Erythroblast (primary cell): ENCODE measurements around the gene ST6GAL1.
"Not testable (repeated sequence)": the region's sequence is repeated elsewhere in the genome, so short reads cannot be mapped to it uniquely, and the experiment has no call there.

ENCODE experiments used
- GATA1 ChIP-seq: IDR thresholded peaks from 2 replicates; pipeline ENCODE4 v1.6.1; 2011; ENCODE audit warnings: low read depth, mild to moderate bottlenecking, control low read depth, low read length, moderate library complexity
- POLR2A ChIP-seq: IDR thresholded peaks from 2 replicates; pipeline ENCODE4 v1.6.1; 2011; ENCODE audit warnings: mild to moderate bottlenecking, low read length

- TF ChIP-seq POLR2A, GATA1: not testable (repeated sequence)
Observed at GRCh38 chr3:186893071-186893470, 37.3 kb upstream of the ST6GAL1 start.
